OCI-LY7 (cell line): ENCODE measurements around the gene VPS50. TPM values are rescaled to one million over a fixed set of nuclear protein-coding genes. Genes with fewer than 3 reads are reported as not detected.

Source experiments
- BruUV-seq: library from RNA; stranded (reverse); fragments of 400-500 nt; replicated peaks from 2 replicates; lab custom pipeline; 2021; lab: Mats Ljungman, UMichigan
- CTCF ChIA-PET: fragments of 300-600 bp; sonication (Branson Sonifier 250); formaldehyde crosslinking; loops from one replicate; lab custom pipeline; 2022; ENCODE audit warnings: antibody characterized with exemption; ENCODE audit not compliant: unreplicated experiment; lab: Charles Lee
- POLR2A ChIA-PET: fragments of 300-600 bp; sonication (Branson Sonifier 250); formaldehyde crosslinking; loops from one replicate; lab custom pipeline; 2022; ENCODE audit warnings: antibody characterized with exemption; lab: Charles Lee
- DNase-seq: peaks from one replicate; pipeline ENCODE4 v3.0.0-alpha.2; 2015; ENCODE audit warnings: low spot score
- H2AFZ ChIP-seq: fragments of 200-600 bp; sonication (generic), shearing (Covaris generic); 2 replicates; pipeline ENCODE4 v1.6.1; 2014; ENCODE audit warnings: mild to moderate bottlenecking, antibody characterized with exemption, low read length, moderate library complexity
- H3K27ac ChIP-seq: fragments of 200-600 bp; sonication (generic); 2 replicates; pipeline ENCODE4 v1.5.1; 2014; ENCODE audit warnings: mixed run types, low read depth, mild to moderate bottlenecking, moderate library complexity, low read length, inconsistent platforms; ENCODE audit not compliant: poor library complexity, severe bottlenecking
- H3K36me3 ChIP-seq: fragments of 200-600 bp; sonication (generic); 2 replicates; pipeline ENCODE4 v1.6.1; 2014; ENCODE audit warnings: mild to moderate bottlenecking, antibody characterized with exemption, low read length, moderate library complexity, mixed read lengths; ENCODE audit not compliant: insufficient read depth
- H3K4me1 ChIP-seq: fragments of 200-600 bp; sonication (generic); 2 replicates; pipeline ENCODE4 v1.5.1; 2014; ENCODE audit warnings: mild to moderate bottlenecking, low read length; ENCODE audit not compliant: insufficient read depth, poor library complexity, severe bottlenecking
- H3K4me2 ChIP-seq: fragments of 200-600 bp; sonication (generic); 2 replicates; pipeline ENCODE4 v1.6.1; 2014; ENCODE audit warnings: mild to moderate bottlenecking, low read length
- H3K4me3 ChIP-seq: fragments of 200-600 bp; sonication (generic); 2 replicates; pipeline ENCODE4 v1.5.1; 2014; ENCODE audit warnings: mild to moderate bottlenecking, low read depth, low read length; ENCODE audit not compliant: poor library complexity, severe bottlenecking
- H3K79me2 ChIP-seq: fragments of 200-600 bp; sonication (generic); 2 replicates; pipeline ENCODE4 v1.6.1; 2016; ENCODE audit warnings: low read depth, mild to moderate bottlenecking, low read length, moderate library complexity, mixed read lengths; ENCODE audit not compliant: insufficient read depth
- H3K9me2 ChIP-seq: fragments of 200-600 bp; sonication (generic); 2 replicates; pipeline ENCODE4 v1.6.1; 2016; ENCODE audit warnings: mild to moderate bottlenecking, low read length, mixed read lengths; ENCODE audit not compliant: insufficient read depth
- H3K9me3 ChIP-seq: fragments of 200-600 bp; sonication (generic); 2 replicates; pipeline ENCODE4 v1.6.1; 2014; ENCODE audit warnings: mild to moderate bottlenecking, mixed run types, low read length, mixed read lengths
- H4K20me1 ChIP-seq: fragments of 200-600 bp; sonication (generic); 2 replicates; pipeline ENCODE4 v1.6.1; 2014; ENCODE audit warnings: mild to moderate bottlenecking, antibody characterized with exemption, low read length, moderate library complexity, mixed read lengths; ENCODE audit not compliant: insufficient read depth
- CTCF ChIP-seq: fragments of 200-600 bp; sonication (generic); conservative IDR thresholded peaks from 2 replicates; pipeline ENCODE4 v1.5.1; 2014; ENCODE audit warnings: mild to moderate bottlenecking, antibody characterized with exemption, low read length, moderate library complexity, mixed read lengths
- EZH2phosphoT487 ChIP-seq: fragments of 200-600 bp; sonication (generic); IDR thresholded peaks from 2 replicates; pipeline ENCODE4 v1.6.1; 2018; ENCODE audit warnings: low read depth, borderline replicate concordance, mild to moderate bottlenecking, mixed run types, antibody characterized with exemption, low read length, moderate library complexity, mixed read lengths
- intact Hi-C: fragments of 100-400 bp; cut with micrococcal nuclease; formaldehyde crosslinking; loops from one replicate; pipeline ENCODE4 v1.10.0; 2022; ENCODE audit not compliant: unreplicated experiment
- total RNA-seq, 2 experiments: library from RNA; depleted of rRNA in 1 of 2; stranded (reverse); fragments of >200 nt in 1 of 2; shearing (Covaris generic) in 1 of 2; gene quantifications; 2 replicates each; pipeline ENCODE4 v1.2.3, GENCODE V29; 2014 to 2022

Gene VPS50
- total RNA-seq, 2 experiments from 2014 or later: 17.9 to 20.0 TPM

GRCh38 chr7:93212881-93213280 is 19.3 kb upstream of the VPS50 start:
- BruUV-seq: no TSS peak
- no peaks in the 10 kb centered on the region for H3K36me3 ChIP-seq
- H3K4me1 ChIP-seq: no peaks in the 10 kb centered on the region
- H2AFZ ChIP-seq: no peak overlapping the region
- TF ChIP-seq EZH2phosphoT487 (no peak), CTCF (no peak)
- H3K4me3 ChIP-seq: no peak overlapping the region
- H3K9me3 ChIP-seq: no peaks in the 10 kb centered on the region
- H3K27ac ChIP-seq: no peak overlapping the region
- H3K79me2 ChIP-seq: no peaks in the 10 kb centered on the region
- H3K9me2 ChIP-seq: no peaks in the 10 kb centered on the region
- no peaks in the 10 kb centered on the region for H4K20me1 ChIP-seq
- ChIA-PET CTCF (no interaction called here), POLR2A (no interaction called here)
- no peak overlapping the region for H3K4me2 ChIP-seq
- no peak for DNase-seq
- intact Hi-C loops: no loop called here

- Histone ChIP-seq H3K4me3 (no peak overlapping the region), H3K9me3 (no peaks in the 10 kb centered on the region), H3K79me2 (no peaks in the 10 kb centered on the region), H4K20me1 (no peaks in the 10 kb centered on the region), H2AFZ (no peak overlapping the region), H3K4me2 (no peak overlapping the region), H3K4me1 (no peaks in the 10 kb centered on the region), H3K36me3 (no peaks in the 10 kb centered on the region), H3K9me2 (no peaks in the 10 kb centered on the region), H3K27ac (no peak overlapping the region)
- no TSS peak for BruUV-seq
- POLR2A ChIA-PET: no interaction called here
- no peak for DNase-seq
- intact Hi-C loops: no loop called here
- TF ChIP-seq EZH2phosphoT487 (no peak), CTCF (no peak)
- CTCF ChIA-PET: no interaction called here
Observed at GRCh38 chr7:93218997-93219827, 13.0 kb upstream of the VPS50 start.

GRCh38 chr7:93219868-93220267 is 12.3 kb upstream of the VPS50 start:
- Histone ChIP-seq H3K79me2 (no peaks in the 10 kb centered on the region), H3K9me3 (no peaks in the 10 kb centered on the region), H2AFZ (no peak overlapping the region), H3K4me3 (no peak overlapping the region), H4K20me1 (no peaks in the 10 kb centered on the region), H3K9me2 (no peaks in the 10 kb centered on the region), H3K4me2 (no peak overlapping the region), H3K27ac (no peak overlapping the region), H3K4me1 (no peaks in the 10 kb centered on the region), H3K36me3 (no peaks in the 10 kb centered on the region)
- intact Hi-C loops: no loop called here
- TF ChIP-seq CTCF (no peak), EZH2phosphoT487 (no peak)
- POLR2A ChIA-PET: no interaction called here
- no TSS peak for BruUV-seq
- DNase-seq: no peak
- CTCF ChIA-PET: no interaction called here
